HG03175 (cell line): ENCODE results near the gene NME8.

Source experiments
- ATAC-seq: cut with Tn5 transposase; IDR thresholded peaks from one replicate; pipeline ENCODE4 v1.9.1; 2021; ENCODE audit warnings: mild to moderate bottlenecking, moderate library complexity; ENCODE audit not compliant: unreplicated experiment

Gene NME8

GRCh38 chr7:37899712-37900247, 51.4 kb downstream of the NME8 start:
- ATAC-seq, result no peak

- no peak for ATAC-seq
These were observed 52.9 kb downstream of the NME8 start for GRCh38 chr7:37901236-37901827.

- no peak for ATAC-seq
These were observed 53.6 kb downstream of the NME8 start for GRCh38 chr7:37901890-37902524.

- ATAC-seq, result no peak
These were observed 59.9 kb downstream of the NME8 start for GRCh38 chr7:37908221-37908788.

- ATAC-seq, result no peak
These were observed 64.4 kb downstream of the NME8 start for GRCh38 chr7:37912756-37913155.

- peak; percentile 71 for ATAC-seq
These were observed 67.0 kb downstream of the NME8 start for GRCh38 chr7:37915438-37915837.

GRCh38 chr7:37916017-37916672, 67.7 kb downstream of the NME8 start:
- ATAC-seq, result peak; percentile 19

- peak; percentile 31 for ATAC-seq
These were observed 68.6 kb downstream of the NME8 start, which contains the start of gene SFRP4 for GRCh38 chr7:37916673-37917660. Gene SFRP4 (minus strand): TSS chr7:37916817. CDS start chr7:37916537, 280 bp downstream.

GRCh38 chr7:37918526-37918925, 70.1 kb downstream of the NME8 start:
- ATAC-seq, result no peak

- ATAC-seq, result peak; percentile 55
These were observed 72.0 kb downstream of the NME8 start, which contains the start of gene EPDR1 for GRCh38 chr7:37920305-37920848. Gene EPDR1 (plus strand): TSS chr7:37920640. CDS start chr7:37920940, 300 bp downstream.

GRCh38 chr7:37920849-37921805, 72.7 kb downstream of the NME8 start:
- peak; percentile 47 for ATAC-seq

GRCh38 chr7:37921876-37922275, 73.5 kb downstream of the NME8 start:
- no peak for ATAC-seq

GRCh38 chr7:37923996-37924395, 75.6 kb downstream of the NME8 start:
- no peak for ATAC-seq

- ATAC-seq, result no peak
These were observed 76.2 kb downstream of the NME8 start for GRCh38 chr7:37924491-37925041.

- ATAC-seq, result no peak
These were observed 77.2 kb downstream of the NME8 start for GRCh38 chr7:37925620-37926019.

- no peak for ATAC-seq
These were observed 79.5 kb downstream of the NME8 start for GRCh38 chr7:37927773-37928444.

- no peak for ATAC-seq
These were observed 80.5 kb downstream of the NME8 start for GRCh38 chr7:37928878-37929277.
